Measurements from ENCODE around the gene NEO1.

Gene NEO1

GRCh38 chr15:73075160-73075859, 23.0 kb downstream of the NEO1 start:
- no peak for DNase-seq

- no peak for DNase-seq
These were observed 26.0 kb downstream of the NEO1 start for GRCh38 chr15:73078291-73078690.

- DNase-seq: no peak
These were observed 26.5 kb downstream of the NEO1 start for GRCh38 chr15:73078722-73079121.

- no peak for DNase-seq
These were observed 27.3 kb downstream of the NEO1 start for GRCh38 chr15:73079565-73079964.

- DNase-seq: peak; percentile 51 to 85 (median 51)
These were observed 29.2 kb downstream of the NEO1 start for GRCh38 chr15:73081321-73081958.

GRCh38 chr15:73082812-73083211, 30.5 kb downstream of the NEO1 start:
- no peak for DNase-seq

- DNase-seq: no peak
These were observed 34.8 kb downstream of the NEO1 start for GRCh38 chr15:73087098-73087497.

- DNase-seq: no peak
These were observed 52.8 kb downstream of the NEO1 start for GRCh38 chr15:73105064-73105463.

GRCh38 chr15:73108676-73109075, 56.4 kb downstream of the NEO1 start:
- no peak for DNase-seq

- no peak for DNase-seq
These were observed 57.5 kb downstream of the NEO1 start for GRCh38 chr15:73109765-73110164.

GRCh38 chr15:73110201-73110600, 57.9 kb downstream of the NEO1 start:
- no peak for DNase-seq

GRCh38 chr15:73114064-73114463, 61.8 kb downstream of the NEO1 start:
- no peak for DNase-seq

- DNase-seq: no peak
These were observed 63.9 kb downstream of the NEO1 start for GRCh38 chr15:73116164-73116563.

GRCh38 chr15:73118055-73118454, 65.8 kb downstream of the NEO1 start:
- no peak for DNase-seq

- DNase-seq: no peak
These were observed 67.2 kb downstream of the NEO1 start for GRCh38 chr15:73119478-73119877.

- peak in 1 of 3 experiments; percentile 70 for DNase-seq
These were observed 68.0 kb downstream of the NEO1 start for GRCh38 chr15:73120269-73120668.

- DNase-seq: no peak
These were observed 73.0 kb downstream of the NEO1 start for GRCh38 chr15:73125219-73125618.

- DNase-seq: peak; percentile 15 to 47 (median 28)
These were observed 75.2 kb downstream of the NEO1 start for GRCh38 chr15:73127302-73127936.

GRCh38 chr15:73130830-73131229, 78.6 kb downstream of the NEO1 start:
- no peak for DNase-seq

- no peak for DNase-seq
These were observed 81.9 kb downstream of the NEO1 start for GRCh38 chr15:73134196-73134595.

- DNase-seq: no peak
These were observed 86.9 kb downstream of the NEO1 start for GRCh38 chr15:73139041-73139743.

- DNase-seq: no peak
These were observed 87.7 kb downstream of the NEO1 start for GRCh38 chr15:73139744-73140553.
